HepG2 (cell line): ENCODE measurements around the gene CD2AP. TPM values are rescaled to one million over a fixed set of nuclear protein-coding genes. Genes with fewer than 3 reads are reported as not detected.
A peak's percentile ranks its signal among the peaks of the same experiment; 100 is the strongest.

Source experiments
- AKAP8 ChIP-seq: sonication (generic); formaldehyde crosslinking; IDR thresholded peaks from 2 replicates; pipeline ENCODE4 v1.5.1; 2020; ENCODE audit warnings: mild to moderate bottlenecking, missing genetic modification reagents
- ARNT ChIP-seq: fragments of 450-650 bp; IDR thresholded peaks from 2 replicates; pipeline ENCODE4 v1.6.1; 2017
- ATF7 ChIP-seq, 2 experiments: fragments of 450-650 bp in 1 of 2; sonication (generic) in 1 of 2; formaldehyde crosslinking in 1 of 2; IDR thresholded peaks; 2 replicates each; pipeline versions ENCODE4 v1.4.0 to v1.6.1; 2016 to 2020; ENCODE audit warnings: antibody characterized with exemption in 1 of 2, mild to moderate bottlenecking in 1 of 2, missing genetic modification reagents in 1 of 2
- BCL6 ChIP-seq: IDR thresholded peaks from 2 replicates; pipeline ENCODE4 v1.6.1; 2016; ENCODE audit warnings: missing genetic modification reagents, missing compliant biosample characterization
- CEBPB ChIP-seq: IDR thresholded peaks from 2 replicates; pipeline ENCODE4 v1.6.1; 2011; ENCODE audit warnings: low read depth, low read length, improper control_type of control experiment, borderline replicate concordance
- HMG20A ChIP-seq: IDR thresholded peaks from 2 replicates; pipeline ENCODE4 v1.6.1; 2016; ENCODE audit warnings: borderline replicate concordance
- ISL2 ChIP-seq: sonication (generic); formaldehyde crosslinking; IDR thresholded peaks from 2 replicates; pipeline ENCODE4 v1.5.0; 2020; ENCODE audit warnings: missing genetic modification reagents
- JUN ChIP-seq: sonication (generic); formaldehyde crosslinking; IDR thresholded peaks from 2 replicates; pipeline ENCODE4 v1.4.0; 2020; ENCODE audit warnings: mild to moderate bottlenecking, missing genetic modification reagents
- KDM1A ChIP-seq: IDR thresholded peaks from 2 replicates; pipeline ENCODE4 v1.6.1; 2016; ENCODE audit warnings: missing compliant biosample characterization
- NFATC3 ChIP-seq: sonication (generic); formaldehyde crosslinking; IDR thresholded peaks from 2 replicates; pipeline ENCODE4 v1.5.1; 2020; ENCODE audit warnings: mild to moderate bottlenecking, missing genetic modification reagents
- ONECUT2 ChIP-seq: sonication (generic); formaldehyde crosslinking; IDR thresholded peaks from 2 replicates; pipeline ENCODE4 v1.4.0; 2020; ENCODE audit warnings: missing genetic modification reagents
- RARA ChIP-seq: IDR thresholded peaks from 2 replicates; pipeline ENCODE4 v1.6.1; 2016; ENCODE audit warnings: missing genetic modification reagents, missing compliant biosample characterization
- RFXANK ChIP-seq: IDR thresholded peaks from 2 replicates; pipeline ENCODE4 v1.6.1; 2016
- SMARCE1 ChIP-seq: fragments of 450-650 bp; IDR thresholded peaks from 2 replicates; pipeline ENCODE4 v1.6.1; 2017; ENCODE audit warnings: borderline replicate concordance
- SOX6 ChIP-seq, 2 experiments: fragments of 450-650 bp in 1 of 2; sonication (generic) in 1 of 2; formaldehyde crosslinking in 1 of 2; IDR thresholded peaks; 2 replicates each; pipeline versions ENCODE4 v1.4.0 to v1.6.1; 2017 to 2020; ENCODE audit warnings: antibody characterized with exemption in 1 of 2, mild to moderate bottlenecking in 1 of 2, missing genetic modification reagents in 1 of 2
- ZBTB1 ChIP-seq: sonication (generic); formaldehyde crosslinking; IDR thresholded peaks from 2 replicates; pipeline ENCODE4 v1.4.0; 2020; ENCODE audit warnings: missing genetic modification reagents, borderline replicate concordance
- ZNF317 ChIP-seq: sonication (generic); formaldehyde crosslinking; IDR thresholded peaks from 2 replicates; pipeline ENCODE4 v1.5.0; 2020; ENCODE audit warnings: mild to moderate bottlenecking, missing genetic modification reagents
- polyA plus RNA-seq, 8 experiments: library from polyadenylated mRNA; depleted of rRNA in 3 of 8; stranded (reverse) in 7 of 8; unstranded in 1 of 8; fragments of >200 nt; fragmentation: Illumina TruSeq in 4 of 8; extraction: Trizol in 4 of 8; gene quantifications; 2 replicates each; pipeline versions ENCODE4 v1.2.1 to v1.2.3, GENCODE V29; 2011 to 2016; ENCODE audit warnings: low read depth in 4 of 8, missing spikeins in 1 of 8, mixed read lengths in 1 of 8; ENCODE audit not compliant: insufficient read depth in 1 of 8
- total RNA-seq, 5 experiments: library from RNA; depleted of rRNA; stranded (reverse); fragments of >200 nt; fragmentation: Illumina TruSeq; extraction: Trizol; gene quantifications; 2 replicates each; pipeline ENCODE4 v1.2.3, GENCODE V29; 2016; ENCODE audit warnings: low read depth in 1 of 5
- TF ChIP-seq, protein P1 (sequence below): sonication (generic); formaldehyde crosslinking; IDR thresholded peaks from 2 replicates; pipeline ENCODE4 v1.5.0; 2020; ENCODE audit warnings: missing genetic modification reagents
- TF ChIP-seq, protein P2 (sequence below): sonication (generic); formaldehyde crosslinking; IDR thresholded peaks from 2 replicates; pipeline ENCODE4 v1.4.0; 2020; ENCODE audit warnings: missing genetic modification reagents
- TF ChIP-seq, protein P3 (sequence below): sonication (generic); formaldehyde crosslinking; IDR thresholded peaks from 2 replicates; pipeline ENCODE4 v1.4.0; 2020; ENCODE audit warnings: missing genetic modification reagents, borderline replicate concordance

Gene CD2AP
- total and polyA plus RNA-seq, 2 of the 13 experiments (the other 11 are each of a cell fraction or from before 2014, with no cell fraction given), result 8.6 to 31.9 TPM

DNA sequence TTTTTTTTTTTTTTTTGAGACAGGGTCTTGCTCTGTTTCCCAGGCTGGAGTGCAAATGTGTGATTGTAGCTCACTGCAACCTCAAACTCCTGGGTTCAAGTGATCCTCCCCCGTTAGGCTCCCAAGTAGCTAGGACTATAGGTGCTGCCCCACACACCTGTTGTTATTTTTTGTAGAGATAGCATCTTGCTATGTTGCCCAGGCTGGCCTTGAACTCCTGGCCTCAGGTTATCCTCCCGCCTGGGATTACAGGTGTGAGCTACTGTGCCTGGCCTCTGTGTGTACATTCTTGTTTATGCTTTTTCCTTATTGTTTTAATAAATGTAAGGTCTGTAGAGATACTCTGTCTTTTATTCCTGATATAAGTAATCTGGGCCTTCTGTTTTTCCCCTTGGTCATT lies 14.8 kb downstream of the CD2AP start (continued):
- TF ChIP-seq, protein P1, sequence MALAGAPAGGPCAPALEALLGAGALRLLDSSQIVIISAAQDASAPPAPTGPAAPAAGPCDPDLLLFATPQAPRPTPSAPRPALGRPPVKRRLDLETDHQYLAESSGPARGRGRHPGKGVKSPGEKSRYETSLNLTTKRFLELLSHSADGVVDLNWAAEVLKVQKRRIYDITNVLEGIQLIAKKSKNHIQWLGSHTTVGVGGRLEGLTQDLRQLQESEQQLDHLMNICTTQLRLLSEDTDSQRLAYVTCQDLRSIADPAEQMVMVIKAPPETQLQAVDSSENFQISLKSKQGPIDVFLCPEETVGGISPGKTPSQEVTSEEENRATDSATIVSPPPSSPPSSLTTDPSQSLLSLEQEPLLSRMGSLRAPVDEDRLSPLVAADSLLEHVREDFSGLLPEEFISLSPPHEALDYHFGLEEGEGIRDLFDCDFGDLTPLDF (CRISPR knock-in tag), result no peak
- no peak for TF ChIP-seq ARNT
- no peak for TF ChIP-seq SOX6 (IDR thresholded peaks at IDR 0.05)
- 0 out of 2 replicates have a peak, but pooled peaks have one; percentile 25 for TF ChIP-seq SOX6 (CRISPR knock-in tag; IDR thresholded peaks at IDR 0.05)
- no peak for TF ChIP-seq SMARCE1
- no peak for TF ChIP-seq NFATC3
- TF ChIP-seq, protein P2, sequence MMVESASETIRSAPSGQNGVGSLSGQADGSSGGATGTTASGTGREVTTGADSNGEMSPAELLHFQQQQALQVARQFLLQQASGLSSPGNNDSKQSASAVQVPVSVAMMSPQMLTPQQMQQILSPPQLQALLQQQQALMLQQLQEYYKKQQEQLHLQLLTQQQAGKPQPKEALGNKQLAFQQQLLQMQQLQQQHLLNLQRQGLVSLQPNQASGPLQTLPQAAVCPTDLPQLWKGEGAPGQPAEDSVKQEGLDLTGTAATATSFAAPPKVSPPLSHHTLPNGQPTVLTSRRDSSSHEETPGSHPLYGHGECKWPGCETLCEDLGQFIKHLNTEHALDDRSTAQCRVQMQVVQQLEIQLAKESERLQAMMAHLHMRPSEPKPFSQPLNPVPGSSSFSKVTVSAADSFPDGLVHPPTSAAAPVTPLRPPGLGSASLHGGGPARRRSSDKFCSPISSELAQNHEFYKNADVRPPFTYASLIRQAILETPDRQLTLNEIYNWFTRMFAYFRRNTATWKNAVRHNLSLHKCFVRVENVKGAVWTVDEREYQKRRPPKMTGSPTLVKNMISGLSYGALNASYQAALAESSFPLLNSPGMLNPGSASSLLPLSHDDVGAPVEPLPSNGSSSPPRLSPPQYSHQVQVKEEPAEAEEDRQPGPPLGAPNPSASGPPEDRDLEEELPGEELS (CRISPR knock-in tag), result peak; percentile 25; the same call in 1 of the 2 replicates
- no peak for TF ChIP-seq RFXANK (CRISPR knock-in tag)
- TF ChIP-seq ZNF317, result no peak
- TF ChIP-seq AKAP8 (CRISPR knock-in tag), result no peak
- TF ChIP-seq KDM1A (CRISPR knock-in tag), result no peak
- no peak for TF ChIP-seq JUN (CRISPR knock-in tag)
- TF ChIP-seq ONECUT2 (CRISPR knock-in tag), result no peak
- peak; percentile 51 for TF ChIP-seq RARA (CRISPR knock-in tag)
- TF ChIP-seq, protein P3, sequence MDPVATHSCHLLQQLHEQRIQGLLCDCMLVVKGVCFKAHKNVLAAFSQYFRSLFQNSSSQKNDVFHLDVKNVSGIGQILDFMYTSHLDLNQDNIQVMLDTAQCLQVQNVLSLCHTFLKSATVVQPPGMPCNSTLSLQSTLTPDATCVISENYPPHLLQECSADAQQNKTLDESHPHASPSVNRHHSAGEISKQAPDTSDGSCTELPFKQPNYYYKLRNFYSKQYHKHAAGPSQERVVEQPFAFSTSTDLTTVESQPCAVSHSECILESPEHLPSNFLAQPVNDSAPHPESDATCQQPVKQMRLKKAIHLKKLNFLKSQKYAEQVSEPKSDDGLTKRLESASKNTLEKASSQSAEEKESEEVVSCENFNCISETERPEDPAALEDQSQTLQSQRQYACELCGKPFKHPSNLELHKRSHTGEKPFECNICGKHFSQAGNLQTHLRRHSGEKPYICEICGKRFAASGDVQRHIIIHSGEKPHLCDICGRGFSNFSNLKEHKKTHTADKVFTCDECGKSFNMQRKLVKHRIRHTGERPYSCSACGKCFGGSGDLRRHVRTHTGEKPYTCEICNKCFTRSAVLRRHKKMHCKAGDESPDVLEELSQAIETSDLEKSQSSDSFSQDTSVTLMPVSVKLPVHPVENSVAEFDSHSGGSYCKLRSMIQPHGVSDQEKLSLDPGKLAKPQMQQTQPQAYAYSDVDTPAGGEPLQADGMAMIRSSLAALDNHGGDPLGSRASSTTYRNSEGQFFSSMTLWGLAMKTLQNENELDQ (CRISPR knock-in tag), result no peak
- no peak for TF ChIP-seq ZBTB1 (CRISPR knock-in tag)
- TF ChIP-seq BCL6, result no peak; the same call in 1 of the 2 replicates
- TF ChIP-seq HMG20A (CRISPR knock-in tag), result no peak
- TF ChIP-seq ATF7 (IDR thresholded peaks at IDR 0.05), result no peak
- TF ChIP-seq ATF7 (CRISPR knock-in tag; IDR thresholded peaks at IDR 0.05), result no peak
- TF ChIP-seq CEBPB, result no peak
- no peak for TF ChIP-seq ISL2 (CRISPR knock-in tag)
- TF ChIP-seq, all 625 proteins: peak for 6
